H9 (cell line): ENCODE measurements around the gene CHMP4B. TPM values are rescaled to one million over a fixed set of nuclear protein-coding genes. Genes with fewer than 3 reads are reported as not detected.
A peak's percentile ranks its signal among the peaks of the same experiment; 100 is the strongest.

ENCODE experiments used
- DNase-seq: peaks from one replicate; pipeline ENCODE4 v3.0.0-alpha.2; 2017
- H2AFZ ChIP-seq: one replicate; pipeline ENCODE4 v1.6.1; 2013; ENCODE audit warnings: mild to moderate bottlenecking, low read length, control low read depth, moderate library complexity
- H2AK5ac ChIP-seq: 2 replicates; pipeline ENCODE4 v1.6.1; 2013; ENCODE audit warnings: low read length, control low read depth, mixed read lengths; ENCODE audit not compliant: insufficient read length
- H2BK120ac ChIP-seq: one replicate; pipeline ENCODE4 v1.6.1; 2013; ENCODE audit warnings: low read depth, mild to moderate bottlenecking, low read length, control low read depth, inconsistent platforms; ENCODE audit not compliant: poor library complexity, severe bottlenecking
- H2BK12ac ChIP-seq: 2 replicates; pipeline ENCODE4 v1.6.1; 2013; ENCODE audit warnings: low read length, control low read depth, mixed read lengths, low read depth; ENCODE audit not compliant: insufficient read length
- H2BK15ac ChIP-seq: 2 replicates; pipeline ENCODE4 v1.6.1; 2013; ENCODE audit warnings: low read depth, low read length, control low read depth
- H2BK20ac ChIP-seq: one replicate; pipeline ENCODE4 v1.6.1; 2013; ENCODE audit warnings: low read depth, mild to moderate bottlenecking, low read length, control low read depth, inconsistent platforms; ENCODE audit not compliant: poor library complexity, severe bottlenecking
- H2BK5ac ChIP-seq: 2 replicates; pipeline ENCODE4 v1.6.1; 2013; ENCODE audit warnings: low read length, control low read depth, mixed read lengths; ENCODE audit not compliant: insufficient read length
- H3K14ac ChIP-seq: 2 replicates; pipeline ENCODE4 v1.6.1; 2013; ENCODE audit warnings: low read length, control low read depth; ENCODE audit not compliant: insufficient read depth
- H3K18ac ChIP-seq: 2 replicates; pipeline ENCODE4 v1.6.1; 2013; ENCODE audit warnings: low read depth, mild to moderate bottlenecking, mixed read lengths, low read length, control low read depth; ENCODE audit not compliant: insufficient read length
- H3K23ac ChIP-seq: 2 replicates; pipeline ENCODE4 v1.6.1; 2013; ENCODE audit warnings: low read length, control low read depth, mixed read lengths, low read depth; ENCODE audit not compliant: insufficient read length
- H3K23me2 ChIP-seq: 2 replicates; pipeline ENCODE4 v1.6.1; 2013; ENCODE audit warnings: low read depth, mild to moderate bottlenecking, mixed read lengths, low read length, control low read depth; ENCODE audit not compliant: insufficient read length, poor library complexity, severe bottlenecking
- H3K27ac ChIP-seq: 2 replicates; pipeline ENCODE4 v1.5.1; 2013; ENCODE audit warnings: low read length, control low read depth, mixed read lengths, low read depth; ENCODE audit not compliant: insufficient read length
- H3K27me3 ChIP-seq: 2 replicates; pipeline ENCODE4 v1.6.1; 2013; ENCODE audit warnings: low read length, control low read depth, inconsistent platforms; ENCODE audit not compliant: insufficient read depth
- H3K4ac ChIP-seq: 2 replicates; pipeline ENCODE4 v1.6.1; 2013; ENCODE audit warnings: low read depth, mild to moderate bottlenecking, control low read depth, inconsistent platforms, low read length, moderate library complexity
- H3K4me1 ChIP-seq: 2 replicates; pipeline ENCODE4 v1.6.1; 2013; ENCODE audit warnings: low read length, control low read depth, inconsistent platforms; ENCODE audit not compliant: insufficient read depth
- H3K4me2 ChIP-seq: 2 replicates; pipeline ENCODE4 v1.6.1; 2013; ENCODE audit warnings: low read length, control low read depth, mixed read lengths; ENCODE audit not compliant: insufficient read length, insufficient read depth
- H3K56ac ChIP-seq: 2 replicates; pipeline ENCODE4 v1.6.1; 2013; ENCODE audit warnings: low read depth, mild to moderate bottlenecking, mixed read lengths, low read length, control low read depth; ENCODE audit not compliant: insufficient read length
- H3K79me1 ChIP-seq: 2 replicates; pipeline ENCODE4 v1.6.1; 2013; ENCODE audit warnings: low read depth, mild to moderate bottlenecking, moderate library complexity, low read length, control low read depth, inconsistent platforms; ENCODE audit not compliant: insufficient read depth, poor library complexity, severe bottlenecking
- H3K79me2 ChIP-seq: 2 replicates; pipeline ENCODE4 v1.6.1; 2013; ENCODE audit warnings: low read length, control low read depth, inconsistent platforms; ENCODE audit not compliant: insufficient read depth
- H3K9ac ChIP-seq: 2 replicates; pipeline ENCODE4 v1.6.1; 2013; ENCODE audit warnings: low read length, control low read depth, mixed read lengths; ENCODE audit not compliant: insufficient read length; ENCODE audit errors: extremely low read depth
- H3K9me3 ChIP-seq: one replicate; pipeline ENCODE4 v1.6.1; 2013; ENCODE audit warnings: low read depth, low read length, inconsistent platforms; ENCODE audit not compliant: control insufficient read depth
- H3T11ph ChIP-seq: one replicate; pipeline ENCODE4 v1.6.1; 2013; ENCODE audit warnings: mild to moderate bottlenecking, low read length, control low read depth, inconsistent platforms
- H4K20me1 ChIP-seq: one replicate; pipeline ENCODE4 v1.6.1; 2013; ENCODE audit not compliant: control insufficient read depth, insufficient read length, insufficient read depth
- H4K5ac ChIP-seq: 2 replicates; pipeline ENCODE4 v1.6.1; 2013; ENCODE audit warnings: low read depth, mild to moderate bottlenecking, mixed read lengths, low read length, control low read depth; ENCODE audit not compliant: insufficient read length
- H4K8ac ChIP-seq: replicated peaks from 2 replicates; pipeline ENCODE4 v1.6.1; 2013; ENCODE audit warnings: low read length, control low read depth, mixed read lengths, low read depth; ENCODE audit not compliant: insufficient read length
- H4K91ac ChIP-seq: 2 replicates; pipeline ENCODE4 v1.6.1; 2013; ENCODE audit warnings: low read depth, mild to moderate bottlenecking, moderate library complexity, mixed read lengths, low read length, control low read depth; ENCODE audit not compliant: insufficient read length
- H3K27ac Mint-ChIP-seq, 3 experiments: 2 replicates in 2 of 3; 3 replicates in 1 of 3; pipeline ENCODE4 v1.8.0; 2020 to 2021; ENCODE audit warnings: mixed read lengths in 3 of 3, mild to moderate bottlenecking in 1 of 3, moderate library complexity in 1 of 3
- H3K27me3 Mint-ChIP-seq: 2 replicates; pipeline ENCODE4 v1.8.0; 2021; ENCODE audit warnings: low read depth, mild to moderate bottlenecking, moderate library complexity, mixed read lengths
- H3K36me3 Mint-ChIP-seq, 3 experiments: 2 replicates in 2 of 3; 3 replicates in 1 of 3; pipeline ENCODE4 v1.8.0; 2020 to 2021; ENCODE audit warnings: low read depth in 3 of 3, mixed read lengths in 3 of 3; ENCODE audit not compliant: insufficient read depth in 1 of 3
- H3K4me1 Mint-ChIP-seq, 2 experiments: 2 replicates each; pipeline ENCODE4 v1.8.0; 2020; ENCODE audit warnings: mixed read lengths in 2 of 2
- H3K4me3 Mint-ChIP-seq, 2 experiments: 2 replicates in 1 of 2; 3 replicates in 1 of 2; pipeline ENCODE4 v1.8.0; 2020 to 2021; ENCODE audit warnings: mild to moderate bottlenecking in 2 of 2, mixed read lengths in 2 of 2, moderate library complexity in 1 of 2
- H3K9me3 Mint-ChIP-seq, 2 experiments: 2 replicates in 1 of 2; 3 replicates in 1 of 2; pipeline ENCODE4 v1.8.0; 2020; ENCODE audit warnings: mild to moderate bottlenecking in 2 of 2, mixed read lengths in 2 of 2, moderate library complexity in 1 of 2
- CTCF ChIP-seq: fragments of 200-600 bp; sonication (generic); conservative IDR thresholded peaks from 3 replicates; pipeline ENCODE4 v1.8.0; 2021; ENCODE audit warnings: antibody characterized with exemption, mild to moderate bottlenecking
- WGBS: extraction: QIAGEN DNeasy Blood & Tissue Kit; methylation state at CpG from one replicate; pipeline ENCODE4 v1.1.7; 2013; ENCODE audit warnings: missing lambda C conversion rate, low lambda C conversion rate, mixed read lengths; ENCODE audit not compliant: insufficient read length; ENCODE audit errors: extremely low coverage; 5-methylcytosine and 5-hydroxymethylcytosine counted together
- total RNA-seq: library from RNA; stranded (reverse); gene quantifications from 2 replicates; pipeline ENCODE4 v1.2.1, GENCODE V29; 2021

CHMP4B gene
- total RNA-seq, 1 experiment from 2014 or later, result 94.9 TPM

GRCh38 chr20:33796907-33797544, 14.1 kb upstream of the CHMP4B start:
- no peak overlapping the region; a peak in 1 of 5 replicates for H3K4me3 Mint-ChIP-seq
- Histone ChIP-seq H4K91ac (no peak overlapping the region), H3K27me3 (no peaks in the 10 kb centered on the region), H3K79me2 (no peaks in the 10 kb centered on the region), H3K9me3 (no peaks in the 10 kb centered on the region), H3K4me1 (no peaks in the 10 kb centered on the region), H3K23me2 (no peaks in the 10 kb centered on the region), H4K20me1 (no peaks in the 10 kb centered on the region), H3K9ac (no peak overlapping the region), H4K8ac (no peak overlapping the region), H2AK5ac (no peak overlapping the region), H2BK5ac (no peak overlapping the region), H2BK15ac (no peak overlapping the region), H3K18ac (no peak overlapping the region), H4K5ac (no peak overlapping the region), H3K14ac (no peak overlapping the region; the same call in 1 of the 2 replicates), H2AFZ (no peak overlapping the region), H2BK20ac (no peak overlapping the region), H3K56ac (no peak overlapping the region), H2BK12ac (no peak overlapping the region), H3T11ph (no peak overlapping the region), H3K4me2 (no peak overlapping the region), H3K4ac (no peak overlapping the region), H3K79me1 (no peaks in the 10 kb centered on the region), H3K27ac (no peak overlapping the region), H2BK120ac (no peak overlapping the region), H3K23ac (no peak overlapping the region)
- no peak for DNase-seq
- peaks cover 13% of the 10 kb centered on the region in 2 experiments for H3K4me1 Mint-ChIP-seq
- TF ChIP-seq CTCF, result no peak
- no peaks in the 10 kb centered on the region for H3K27me3 Mint-ChIP-seq
- H3K9me3 Mint-ChIP-seq, result no peaks in the 10 kb centered on the region; a peak in 2 of 5 replicates
- peak overlapping the region in 1 of 3 experiments; percentile 50; a peak in 1 of 7 replicates for H3K27ac Mint-ChIP-seq
- H3K36me3 Mint-ChIP-seq, result peaks cover 0 to under 1% (median 0%) of the 10 kb centered on the region in 3 experiments; a peak in 1 of 7 replicates
- WGBS, result 100% methylated on average over 1 of the region's 5 CpGs
